K562 (cell line): ENCODE results near the gene SIGLEC6. TPM values are rescaled to one million over a fixed set of nuclear protein-coding genes. Genes with fewer than 3 reads are reported as not detected.

ENCODE experiments used
- ELF2 ChIP-seq: fragments of 250-450 bp; sonication (Bioruptor Pico); IDR thresholded peaks from 2 replicates; pipeline ENCODE4 v1.5.0; 2021; ENCODE audit warnings: mild to moderate bottlenecking
- MAZ ChIP-seq, 2 experiments: fragments of 450-650 bp in 1 of 2; sonication (generic) in 1 of 2; formaldehyde crosslinking; IDR thresholded peaks in 1 of 2; conservative IDR thresholded peaks in 1 of 2; 2 replicates each; pipeline versions ENCODE4 v1.4.0 to v1.5.0; 2020; ENCODE audit warnings: mild to moderate bottlenecking in 1 of 2, missing genetic modification reagents in 1 of 2
- POLR2G ChIP-seq: fragments of 200-400 bp; formaldehyde crosslinking; IDR thresholded peaks from 2 replicates; pipeline ENCODE4 v1.6.1; 2017; ENCODE audit warnings: low read depth, mild to moderate bottlenecking, antibody characterized with exemption, low read length, moderate library complexity
- RAD21 ChIP-seq, 2 experiments: fragments of 250-450 bp in 1 of 2; fragments of 450-650 bp in 1 of 2; sonication (Bioruptor Pico) in 1 of 2; formaldehyde crosslinking in 1 of 2; IDR thresholded peaks in 1 of 2; conservative IDR thresholded peaks in 1 of 2; 2 replicates each; pipeline versions ENCODE4 v1.4.0 to v1.8.0; 2020 to 2022; ENCODE audit warnings: mild to moderate bottlenecking in 2 of 2, moderate library complexity in 1 of 2
- RBFOX2 ChIP-seq: fragments of 200-400 bp; formaldehyde crosslinking; IDR thresholded peaks from 2 replicates; pipeline ENCODE4 v1.6.1; 2017; ENCODE audit warnings: low read depth, mild to moderate bottlenecking, low read length, moderate library complexity
- RFX1 ChIP-seq: fragments of 450-650 bp; IDR thresholded peaks from 2 replicates; pipeline ENCODE4 v1.6.1; 2016; ENCODE audit warnings: mild to moderate bottlenecking, moderate library complexity
- polyA plus RNA-seq, 8 experiments: library from polyadenylated mRNA; depleted of rRNA in 4 of 8; stranded (reverse) in 5 of 8; unstranded in 3 of 8; fragments of >200 nt; fragmentation: Nextera tagmentation in 2 of 8; fragmentation: Illumina TruSeq in 1 of 8; extraction: Ambion mirVana in 2 of 8; extraction: Trizol in 1 of 8; gene quantifications; 2 replicates each; pipeline versions ENCODE4 v1.2.1 to v1.2.3, GENCODE V29; 2011 to 2014; ENCODE audit warnings: inconsistent platforms in 1 of 8, missing spikeins in 1 of 8
- total RNA-seq, 7 experiments: library from RNA; depleted of rRNA in 6 of 7; stranded (reverse); fragments of >200 nt in 6 of 7; fragmentation: Illumina TruSeq in 2 of 7; extraction: Trizol in 2 of 7; gene quantifications; 2 replicates each; pipeline versions ENCODE4 v1.2.1 to v1.2.3, GENCODE V29; 2011 to 2021; ENCODE audit warnings: low replicate concordance in 1 of 7
- TF ChIP-seq, protein P1 (sequence below), 2 experiments: fragments of 450-650 bp; formaldehyde crosslinking in 1 of 2; IDR thresholded peaks; 2 replicates each; pipeline versions ENCODE4 v1.4.0 to v1.6.1; 2014 to 2020; ENCODE audit warnings: mild to moderate bottlenecking in 2 of 2, borderline replicate concordance in 1 of 2, low read depth in 1 of 2
- TF ChIP-seq, protein P2 (sequence below), 2 experiments: IDR thresholded peaks in 1 of 2; conservative IDR thresholded peaks in 1 of 2; 2 replicates each; pipeline ENCODE4 v1.6.1; 2016; ENCODE audit warnings: low read depth in 2 of 2, mild to moderate bottlenecking in 1 of 2, missing compliant biosample characterization in 1 of 2, missing genetic modification characterization in 1 of 2, moderate library complexity in 1 of 2
- TF ChIP-seq, protein P3 (sequence below), 3 experiments: fragments of 200-800 bp in 1 of 3; sonication (Bioruptor generic) in 1 of 3; sonication (generic) in 1 of 3; formaldehyde crosslinking in 1 of 3; IDR thresholded peaks; 2 replicates each; pipeline versions ENCODE4 v1.6.1 to v1.8.0; 2016 to 2022; ENCODE audit warnings: mild to moderate bottlenecking in 2 of 3, missing compliant biosample characterization in 2 of 3, missing genetic modification characterization in 2 of 3, missing genetic modification reagents in 1 of 3
- TF ChIP-seq, protein P4 (sequence below): sonication (generic); formaldehyde crosslinking; IDR thresholded peaks from 2 replicates; pipeline ENCODE4 v1.9.0; 2022; ENCODE audit warnings: mild to moderate bottlenecking, missing genetic modification reagents

The SIGLEC6 gene
- total and polyA plus RNA-seq, 9 of the 15 experiments (the other 6 are each of a cell fraction or from before 2014, with no cell fraction given): 0.03 to 17.5 (median 0.71) TPM

DNA sequence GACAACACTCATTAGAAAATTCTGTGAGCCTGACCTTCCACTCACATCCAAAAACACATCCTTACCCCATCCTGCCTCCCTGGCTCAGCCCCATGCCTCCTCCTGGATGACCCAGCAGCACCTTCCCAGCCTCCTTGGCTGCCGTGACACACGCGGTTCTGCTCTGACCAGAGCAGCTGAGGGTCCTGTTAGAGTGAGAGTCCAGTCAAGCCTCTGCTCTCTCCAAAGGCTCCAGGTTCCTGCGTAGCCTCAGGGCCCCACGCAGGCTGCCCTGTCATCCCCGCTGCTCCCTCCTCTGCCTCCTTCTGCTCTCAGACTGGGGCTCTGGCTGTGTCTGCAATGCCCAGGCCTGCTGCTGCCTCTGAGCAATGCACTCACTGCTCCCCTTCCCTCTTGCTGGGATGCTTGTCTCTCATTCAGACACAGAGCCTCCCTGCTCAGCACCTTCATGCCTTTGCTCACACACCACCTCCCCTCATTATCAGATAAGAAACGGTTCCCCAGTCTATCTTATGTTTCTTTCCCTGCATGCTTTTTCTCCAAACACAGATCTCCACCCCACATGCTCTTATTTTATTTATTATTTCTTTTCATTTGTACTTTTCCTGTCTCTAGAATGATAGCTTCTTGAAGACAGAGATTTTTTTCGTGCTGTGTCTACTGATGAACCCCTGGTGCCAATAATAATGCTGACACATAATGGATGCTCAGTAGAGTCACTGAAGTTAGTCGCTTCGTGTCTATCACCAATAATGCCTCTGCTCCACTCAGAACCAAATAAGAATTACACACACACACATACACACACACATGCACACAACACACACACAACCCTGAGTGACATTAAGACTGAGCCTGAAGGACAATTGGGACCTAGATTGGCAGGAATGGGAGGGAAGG is 10.2 kb upstream of the SIGLEC6 start (continued):
- TF ChIP-seq, protein P1, sequence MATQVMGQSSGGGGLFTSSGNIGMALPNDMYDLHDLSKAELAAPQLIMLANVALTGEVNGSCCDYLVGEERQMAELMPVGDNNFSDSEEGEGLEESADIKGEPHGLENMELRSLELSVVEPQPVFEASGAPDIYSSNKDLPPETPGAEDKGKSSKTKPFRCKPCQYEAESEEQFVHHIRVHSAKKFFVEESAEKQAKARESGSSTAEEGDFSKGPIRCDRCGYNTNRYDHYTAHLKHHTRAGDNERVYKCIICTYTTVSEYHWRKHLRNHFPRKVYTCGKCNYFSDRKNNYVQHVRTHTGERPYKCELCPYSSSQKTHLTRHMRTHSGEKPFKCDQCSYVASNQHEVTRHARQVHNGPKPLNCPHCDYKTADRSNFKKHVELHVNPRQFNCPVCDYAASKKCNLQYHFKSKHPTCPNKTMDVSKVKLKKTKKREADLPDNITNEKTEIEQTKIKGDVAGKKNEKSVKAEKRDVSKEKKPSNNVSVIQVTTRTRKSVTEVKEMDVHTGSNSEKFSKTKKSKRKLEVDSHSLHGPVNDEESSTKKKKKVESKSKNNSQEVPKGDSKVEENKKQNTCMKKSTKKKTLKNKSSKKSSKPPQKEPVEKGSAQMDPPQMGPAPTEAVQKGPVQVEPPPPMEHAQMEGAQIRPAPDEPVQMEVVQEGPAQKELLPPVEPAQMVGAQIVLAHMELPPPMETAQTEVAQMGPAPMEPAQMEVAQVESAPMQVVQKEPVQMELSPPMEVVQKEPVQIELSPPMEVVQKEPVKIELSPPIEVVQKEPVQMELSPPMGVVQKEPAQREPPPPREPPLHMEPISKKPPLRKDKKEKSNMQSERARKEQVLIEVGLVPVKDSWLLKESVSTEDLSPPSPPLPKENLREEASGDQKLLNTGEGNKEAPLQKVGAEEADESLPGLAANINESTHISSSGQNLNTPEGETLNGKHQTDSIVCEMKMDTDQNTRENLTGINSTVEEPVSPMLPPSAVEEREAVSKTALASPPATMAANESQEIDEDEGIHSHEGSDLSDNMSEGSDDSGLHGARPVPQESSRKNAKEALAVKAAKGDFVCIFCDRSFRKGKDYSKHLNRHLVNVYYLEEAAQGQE (IDR thresholded peaks at IDR 0.05; ENCODE audit: borderline replicate concordance): no peak
- TF ChIP-seq, protein P1 (CRISPR knock-in tag; IDR thresholded peaks at IDR 0.05; ENCODE audit: low read depth): peak; percentile 32; the same call in 1 of the 2 replicates
- TF ChIP-seq RAD21 (CRISPR knock-in tag; conservative IDR thresholded peaks at IDR 0.05 in 1 of 2, IDR thresholded peaks at IDR 0.05 in 1 of 2) (0 out of 4 replicates have a peak, but pooled peaks of 1 of the 2 experiments have one; percentile 8), RFX1 (no peak), RBFOX2 (peak; percentile 55), MAZ (CRISPR knock-in tag; conservative IDR thresholded peaks at IDR 0.05 in 1 of 2, IDR thresholded peaks at IDR 0.05 in 1 of 2) (no peak; a peak in 1 of 4 replicates), ELF2 (CRISPR knock-in tag) (0 out of 2 replicates have a peak, but pooled peaks have one; percentile 49), POLR2G (0 out of 2 replicates have a peak, but pooled peaks have one; percentile 48)
- TF ChIP-seq, protein P2, sequence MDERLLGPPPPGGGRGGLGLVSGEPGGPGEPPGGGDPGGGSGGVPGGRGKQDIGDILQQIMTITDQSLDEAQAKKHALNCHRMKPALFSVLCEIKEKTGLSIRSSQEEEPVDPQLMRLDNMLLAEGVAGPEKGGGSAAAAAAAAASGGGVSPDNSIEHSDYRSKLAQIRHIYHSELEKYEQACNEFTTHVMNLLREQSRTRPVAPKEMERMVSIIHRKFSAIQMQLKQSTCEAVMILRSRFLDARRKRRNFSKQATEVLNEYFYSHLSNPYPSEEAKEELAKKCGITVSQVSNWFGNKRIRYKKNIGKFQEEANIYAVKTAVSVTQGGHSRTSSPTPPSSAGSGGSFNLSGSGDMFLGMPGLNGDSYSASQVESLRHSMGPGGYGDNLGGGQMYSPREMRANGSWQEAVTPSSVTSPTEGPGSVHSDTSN (CRISPR knock-in tag; IDR thresholded peaks at IDR 0.05; ENCODE audit: low read depth): no peak
- TF ChIP-seq, protein P2 (tag; conservative IDR thresholded peaks at IDR 0.05; ENCODE audit: low read depth): no peak
- TF ChIP-seq, protein P3, sequence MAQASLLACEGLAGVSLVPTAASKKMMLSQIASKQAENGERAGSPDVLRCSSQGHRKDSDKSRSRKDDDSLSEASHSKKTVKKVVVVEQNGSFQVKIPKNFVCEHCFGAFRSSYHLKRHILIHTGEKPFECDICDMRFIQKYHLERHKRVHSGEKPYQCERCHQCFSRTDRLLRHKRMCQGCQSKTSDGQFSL (CRISPR knock-in tag; IDR thresholded peaks at IDR 0.05): no peak
- TF ChIP-seq, protein P3 (tag; IDR thresholded peaks at IDR 0.05): 0 out of 4 replicates have a peak, but pooled peaks of 1 of the 2 experiments have one; percentile 57
- TF ChIP-seq, protein P4, sequence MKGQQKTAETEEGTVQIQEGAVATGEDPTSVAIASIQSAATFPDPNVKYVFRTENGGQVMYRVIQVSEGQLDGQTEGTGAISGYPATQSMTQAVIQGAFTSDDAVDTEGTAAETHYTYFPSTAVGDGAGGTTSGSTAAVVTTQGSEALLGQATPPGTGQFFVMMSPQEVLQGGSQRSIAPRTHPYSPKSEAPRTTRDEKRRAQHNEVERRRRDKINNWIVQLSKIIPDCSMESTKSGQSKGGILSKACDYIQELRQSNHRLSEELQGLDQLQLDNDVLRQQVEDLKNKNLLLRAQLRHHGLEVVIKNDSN (CRISPR knock-in tag): 0 out of 2 replicates have a peak, but pooled peaks have one; percentile 12
